Caco-2 (cell line): ENCODE results near the gene NOTCH2. TPM values are rescaled to one million over a fixed set of nuclear protein-coding genes. Genes with fewer than 3 reads are reported as not detected.

Source experiments
- BruUV-seq: library from RNA; stranded (reverse); fragments of 400-500 nt; replicated peaks from 2 replicates; lab custom pipeline; 2021; lab: Mats Ljungman, UMichigan
- CTCF ChIA-PET: fragments of 300-600 bp; sonication (Branson Sonifier 250); formaldehyde crosslinking; loops from one replicate; lab custom pipeline; 2022; ENCODE audit warnings: antibody characterized with exemption; lab: Charles Lee
- POLR2A ChIA-PET: fragments of 300-600 bp; sonication (Branson Sonifier 250); formaldehyde crosslinking; loops from one replicate; lab custom pipeline; 2022; ENCODE audit warnings: antibody characterized with exemption; lab: Charles Lee
- DNase-seq, 2 experiments: peaks; one replicate each; pipeline versions ENCODE4 v3.0.0 to v3.0.0-alpha.2; 2020 to 2022
- H3K27me3 ChIP-seq: replicated peaks from 2 replicates; pipeline ENCODE4 v1.6.0; 2011; ENCODE audit warnings: low read length; ENCODE audit not compliant: control insufficient read depth, insufficient read depth
- H3K36me3 ChIP-seq: 2 replicates; pipeline ENCODE4 v1.5.1; 2011; ENCODE audit warnings: low read length; ENCODE audit not compliant: control insufficient read depth, insufficient read depth
- H3K4me1 ChIP-seq: fragments of 250-450 bp; sonication (Bioruptor Pico); 2 replicates; pipeline ENCODE4 v1.5.1; 2020; ENCODE audit warnings: mild to moderate bottlenecking
- H3K4me3 ChIP-seq: 2 replicates; pipeline ENCODE4 v1.5.1; 2011; ENCODE audit warnings: low read depth, mild to moderate bottlenecking, control low read depth, low read length
- H3K9me3 ChIP-seq: fragments of 250-450 bp; sonication (Bioruptor Pico); 2 replicates; pipeline ENCODE4 v1.5.1; 2020; ENCODE audit warnings: mild to moderate bottlenecking, moderate library complexity
- H3K27ac Mint-ChIP-seq: one replicate; pipeline ENCODE4 v1.8.0; 2022; ENCODE audit warnings: mixed read lengths; ENCODE audit not compliant: unreplicated experiment
- H3K27me3 Mint-ChIP-seq: one replicate; pipeline ENCODE4 v1.8.0; 2022; ENCODE audit warnings: mixed read lengths; ENCODE audit not compliant: insufficient read depth, unreplicated experiment
- H3K36me3 Mint-ChIP-seq: one replicate; pipeline ENCODE4 v1.8.0; 2022; ENCODE audit warnings: mild to moderate bottlenecking, mixed read lengths; ENCODE audit not compliant: insufficient read depth, unreplicated experiment
- H3K4me1 Mint-ChIP-seq: one replicate; pipeline ENCODE4 v1.8.0; 2022; ENCODE audit warnings: low read depth, mixed read lengths; ENCODE audit not compliant: unreplicated experiment
- H3K4me3 Mint-ChIP-seq: one replicate; pipeline ENCODE4 v1.8.0; 2022; ENCODE audit warnings: mild to moderate bottlenecking, moderate library complexity, mixed read lengths; ENCODE audit not compliant: unreplicated experiment
- H3K9me3 Mint-ChIP-seq: one replicate; pipeline ENCODE4 v1.8.0; 2022; ENCODE audit warnings: mixed read lengths; ENCODE audit not compliant: unreplicated experiment
- CTCF ChIP-seq, 2 experiments: fragments of 200-600 bp in 1 of 2; IDR thresholded peaks; 1 replicate in 1 of 2; 2 replicates in 1 of 2; pipeline versions ENCODE4 v1.5.1 to v1.8.0; 2011 to 2022; ENCODE audit warnings: antibody characterized with exemption in 1 of 2, control low read depth in 1 of 2, inconsistent platforms in 1 of 2, low read depth in 1 of 2, low read length in 1 of 2, mild to moderate bottlenecking in 1 of 2, moderate library complexity in 1 of 2; ENCODE audit not compliant: insufficient read depth in 1 of 2, severe bottlenecking in 1 of 2, unreplicated experiment in 1 of 2
- intact Hi-C: fragments of 100-400 bp; cut with micrococcal nuclease; formaldehyde crosslinking; loops from one replicate; pipeline ENCODE4 v1.10.0; 2022; ENCODE audit not compliant: unreplicated experiment
- total RNA-seq: library from RNA; stranded (reverse); gene quantifications from 2 replicates; pipeline ENCODE4 v1.2.3, GENCODE V29; 2022

NOTCH2 gene
- total RNA-seq, 1 experiment from 2014 or later, result 41.1 TPM

DNA sequence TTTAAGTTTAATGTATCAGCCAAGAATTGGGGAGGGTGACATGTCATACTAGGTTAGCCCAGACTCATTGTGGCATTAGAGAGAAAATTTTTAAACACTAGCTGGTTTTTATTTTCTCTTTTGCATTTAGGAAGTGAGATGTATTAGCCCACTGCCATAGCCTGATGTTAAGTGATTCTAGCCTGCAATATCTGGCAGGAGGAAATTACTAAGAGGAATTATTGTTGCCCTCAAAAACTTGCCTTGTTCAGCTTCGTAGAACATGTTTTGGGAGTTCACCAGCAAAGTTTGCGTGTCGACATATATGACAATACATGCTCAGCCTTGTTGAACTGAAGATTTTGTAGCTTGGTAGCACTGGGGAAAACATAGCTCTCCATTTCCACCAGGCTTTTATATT lies 185.6 kb downstream of the NOTCH2 start:
- no peak overlapping the region for H3K4me3 Mint-ChIP-seq
- H3K27me3 Mint-ChIP-seq, result no peaks in the 10 kb centered on the region
- no peaks in the 10 kb centered on the region for H3K9me3 ChIP-seq
- no peaks in the 10 kb centered on the region for H3K36me3 ChIP-seq
- no peaks in the 10 kb centered on the region for H3K4me1 ChIP-seq
- peaks cover 9% of the 10 kb centered on the region for H3K9me3 Mint-ChIP-seq
- no peak overlapping the region for H3K27ac Mint-ChIP-seq
- no peaks in the 10 kb centered on the region for H3K27me3 ChIP-seq
- H3K4me1 Mint-ChIP-seq, result no peaks in the 10 kb centered on the region
- CTCF ChIA-PET, result no interaction called here
- no TSS peak for BruUV-seq
- H3K36me3 Mint-ChIP-seq, result no peaks in the 10 kb centered on the region
- intact Hi-C loops, result no loop called here
- no peak overlapping the region for H3K4me3 ChIP-seq
- no peak for TF ChIP-seq CTCF (IDR thresholded peaks at IDR 0.05; ENCODE audit: insufficient read depth in 1 of 2, low read depth in 1 of 2, low read length in 1 of 2, severe bottlenecking in 1 of 2, unreplicated experiment in 1 of 2)
- POLR2A ChIA-PET, result no interaction called here
- no peak for DNase-seq

DNA sequence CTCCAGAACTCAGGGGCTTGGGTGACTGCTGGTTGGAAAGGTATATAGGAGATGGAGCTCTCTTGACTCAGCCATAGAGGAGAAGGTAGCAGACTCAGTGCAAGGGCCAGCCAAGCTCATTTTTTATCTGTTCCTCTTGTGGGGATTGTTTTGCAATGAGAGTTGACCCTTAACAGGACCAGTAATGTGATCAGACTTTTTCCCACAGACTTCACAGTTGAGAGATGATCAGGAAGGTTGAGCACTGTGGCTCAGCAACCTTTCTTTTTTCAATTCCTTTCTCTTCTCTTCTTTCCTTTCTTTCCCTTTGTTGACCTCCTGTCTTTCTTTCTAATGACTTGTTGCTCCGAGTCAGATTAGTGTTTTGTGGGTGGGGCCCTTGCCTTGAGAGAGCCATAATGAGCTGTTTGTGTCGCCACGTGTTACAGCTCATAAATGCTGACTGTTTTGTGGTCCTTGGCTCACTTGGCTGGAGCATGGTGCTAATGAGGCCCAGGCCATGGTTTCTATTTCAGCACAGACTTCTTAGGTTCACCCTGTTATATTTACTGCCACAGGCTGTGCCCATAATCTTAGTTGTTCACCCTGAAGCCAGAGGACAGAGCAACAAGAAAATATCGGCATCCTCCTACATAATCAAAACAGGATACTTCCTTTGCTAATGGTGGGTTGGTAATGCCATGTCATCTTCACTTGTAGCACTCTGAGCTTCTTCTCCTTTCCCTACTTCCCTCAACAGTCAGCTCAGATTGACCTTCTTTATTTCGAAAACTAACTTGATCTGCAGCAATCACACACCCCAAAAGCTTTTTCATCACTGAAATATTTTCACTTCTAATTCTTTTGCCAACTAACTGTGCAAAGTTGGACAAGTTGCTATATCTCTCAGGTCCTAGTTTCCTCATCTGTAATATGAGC lies 187.1 kb downstream of the NOTCH2 start:
- Mint-ChIP-seq H3K27ac (no peak overlapping the region), H3K9me3 (no peaks in the 10 kb centered on the region), H3K4me3 (no peak overlapping the region), H3K36me3 (no peaks in the 10 kb centered on the region), H3K27me3 (no peaks in the 10 kb centered on the region), H3K4me1 (no peaks in the 10 kb centered on the region)
- H3K9me3 ChIP-seq, result no peaks in the 10 kb centered on the region
- H3K36me3 ChIP-seq, result no peaks in the 10 kb centered on the region
- H3K4me3 ChIP-seq, result no peak overlapping the region
- DNase-seq, result no peak
- POLR2A ChIA-PET, result no interaction called here
- intact Hi-C loops, result no loop called here
- no peak for TF ChIP-seq CTCF (IDR thresholded peaks at IDR 0.05; ENCODE audit: insufficient read depth in 1 of 2, low read depth in 1 of 2, low read length in 1 of 2, severe bottlenecking in 1 of 2, unreplicated experiment in 1 of 2)
- CTCF ChIA-PET, result no interaction called here
- no TSS peak for BruUV-seq
- no peaks in the 10 kb centered on the region for H3K4me1 ChIP-seq
- no peaks in the 10 kb centered on the region for H3K27me3 ChIP-seq

- no peak overlapping the region for H3K4me3 Mint-ChIP-seq
- Histone ChIP-seq H3K36me3 (no peaks in the 10 kb centered on the region), H3K9me3 (no peaks in the 10 kb centered on the region), H3K27me3 (no peaks in the 10 kb centered on the region), H3K4me3 (no peak overlapping the region), H3K4me1 (no peaks in the 10 kb centered on the region)
- no peak for TF ChIP-seq CTCF (IDR thresholded peaks at IDR 0.05; ENCODE audit: insufficient read depth in 1 of 2, low read depth in 1 of 2, low read length in 1 of 2, severe bottlenecking in 1 of 2, unreplicated experiment in 1 of 2)
- no peak for DNase-seq
- POLR2A ChIA-PET, result no interaction called here
- no TSS peak for BruUV-seq
- CTCF ChIA-PET, result no interaction called here
- no peaks in the 10 kb centered on the region for H3K27me3 Mint-ChIP-seq
- H3K4me1 Mint-ChIP-seq, result no peaks in the 10 kb centered on the region
- H3K9me3 Mint-ChIP-seq, result no peaks in the 10 kb centered on the region
- intact Hi-C loops, result loop anchor here (10.0 kb wide), 1 partner anchor 65 kb away; no protein-coding TSS in a partner anchor
- H3K36me3 Mint-ChIP-seq, result no peaks in the 10 kb centered on the region
- H3K27ac Mint-ChIP-seq, result no peak overlapping the region
Observed at GRCh38 chr1:119879510-119880434, 189.7 kb downstream of the NOTCH2 start.
